Osteoblast (primary cell): Measurements from ENCODE around the gene AK2. TPM values are rescaled to one million over a fixed set of nuclear protein-coding genes. Genes with fewer than 3 reads are reported as not detected.

ENCODE experiments used
- DNase-seq: peaks from one replicate; pipeline ENCODE4 v3.0.0; 2011; ENCODE audit warnings: low spot score, mixed read lengths; ENCODE audit not compliant: insufficient read length; ENCODE audit errors: missing footprints
- H2AFZ ChIP-seq: 2 replicates; pipeline ENCODE4 v1.6.0; 2011; ENCODE audit warnings: mild to moderate bottlenecking, low read length
- H3K27ac ChIP-seq: 2 replicates; pipeline ENCODE4 v1.5.1; 2011; ENCODE audit warnings: mild to moderate bottlenecking, low read depth, low read length, moderate library complexity
- H3K27me3 ChIP-seq: 2 replicates; pipeline ENCODE4 v1.6.0; 2012; ENCODE audit warnings: mild to moderate bottlenecking, control low read depth, inconsistent platforms, low read length, moderate library complexity; ENCODE audit not compliant: insufficient read depth
- H3K36me3 ChIP-seq: 2 replicates; pipeline ENCODE4 v1.5.1; 2011; ENCODE audit warnings: mild to moderate bottlenecking, low read length, control low read depth, moderate library complexity; ENCODE audit not compliant: insufficient read depth
- H3K4me1 ChIP-seq: 2 replicates; pipeline ENCODE4 v1.5.1; 2011; ENCODE audit warnings: mild to moderate bottlenecking, low read length, control low read depth, moderate library complexity; ENCODE audit not compliant: insufficient read depth
- H3K4me2 ChIP-seq: 2 replicates; pipeline ENCODE4 v1.6.0; 2011; ENCODE audit warnings: mild to moderate bottlenecking, low read length; ENCODE audit not compliant: insufficient read depth
- H3K4me3 ChIP-seq: fragments of 200-600 bp; sonication (generic); 3 replicates; pipeline ENCODE4 v1.5.1; 2012; ENCODE audit warnings: mild to moderate bottlenecking, low read length, inconsistent platforms; ENCODE audit not compliant: insufficient read depth
- H3K79me2 ChIP-seq: 2 replicates; pipeline ENCODE4 v1.6.0; 2012; ENCODE audit warnings: mild to moderate bottlenecking, low read length, control low read depth, inconsistent platforms; ENCODE audit not compliant: insufficient read depth
- H3K9me3 ChIP-seq: 2 replicates; pipeline ENCODE4 v1.5.1; 2011; ENCODE audit warnings: low read depth, low read length, control low read depth
- H4K20me1 ChIP-seq: 2 replicates; pipeline ENCODE4 v1.6.0; 2012; ENCODE audit warnings: mild to moderate bottlenecking, low read length, control low read depth; ENCODE audit not compliant: insufficient read depth
- total RNA-seq: library from RNA; depleted of rRNA; stranded (reverse); fragments of >200 nt; gene quantifications from 2 replicates; pipeline ENCODE4 v1.2.3, GENCODE V29; 2012
- TF ChIP-seq, protein P1 (sequence below): IDR thresholded peaks from 2 replicates; pipeline ENCODE4 v1.5.1; 2011; ENCODE audit warnings: mild to moderate bottlenecking, low read depth, low read length, moderate library complexity; ENCODE audit errors: extremely low read depth

Gene AK2
- total RNA-seq, 1 donor = 139 TPM

DNA sequence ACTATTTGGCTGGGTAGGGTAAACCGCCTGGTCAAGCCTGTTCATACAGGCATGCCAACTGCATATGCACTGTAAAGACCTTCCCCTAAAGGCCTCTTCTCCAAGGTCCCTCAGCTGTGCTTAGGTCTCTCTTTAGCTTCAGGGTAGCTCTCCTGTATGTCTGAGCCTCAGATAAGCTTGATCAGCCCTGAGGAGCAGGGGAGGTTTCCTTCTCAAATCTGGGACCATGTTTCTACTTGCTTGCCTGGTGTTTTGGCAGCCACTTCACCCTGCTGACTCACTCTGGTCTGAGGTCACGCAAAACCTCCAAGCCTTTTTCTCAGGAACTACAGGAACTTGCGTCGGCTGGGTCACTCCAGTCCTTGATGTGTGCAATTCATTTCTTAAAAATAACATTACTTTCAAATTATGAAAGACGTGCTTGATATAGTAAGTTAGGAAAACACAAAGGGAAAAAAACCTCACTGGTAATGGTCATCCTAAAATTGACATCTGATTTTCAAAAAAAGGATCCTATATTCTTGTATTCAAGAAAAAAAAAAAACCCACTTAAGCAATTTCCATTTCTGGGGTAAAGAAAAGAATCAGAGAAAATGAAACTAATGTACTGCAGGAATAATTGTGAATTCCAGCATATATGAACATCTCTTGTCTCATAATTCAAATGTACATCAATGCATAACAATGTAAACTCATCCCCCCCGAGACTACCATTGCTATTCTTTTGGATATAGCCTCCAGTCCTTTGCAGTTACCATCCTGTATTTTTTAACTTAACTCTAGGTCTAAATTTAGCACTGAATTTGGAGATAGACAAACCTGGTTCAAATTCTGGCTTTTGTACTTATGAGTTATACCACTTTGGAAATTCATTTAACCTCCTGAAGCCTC, 47.3 kb downstream of the AK2 start:
- peak overlapping the region; percentile 27 for H3K4me3 ChIP-seq
- H3K36me3 ChIP-seq = no peaks in the 10 kb centered on the region
- H3K4me1 ChIP-seq = peaks cover 34% of the 10 kb centered on the region
- no peaks in the 10 kb centered on the region for H3K27me3 ChIP-seq
- peak overlapping the region; percentile 97 for H3K27ac ChIP-seq
- H2AFZ ChIP-seq = no peak overlapping the region
- H4K20me1 ChIP-seq = no peaks in the 10 kb centered on the region
- H3K4me2 ChIP-seq = peak overlapping the region; percentile 77
- no peaks in the 10 kb centered on the region for H3K9me3 ChIP-seq
- TF ChIP-seq, protein P1, sequence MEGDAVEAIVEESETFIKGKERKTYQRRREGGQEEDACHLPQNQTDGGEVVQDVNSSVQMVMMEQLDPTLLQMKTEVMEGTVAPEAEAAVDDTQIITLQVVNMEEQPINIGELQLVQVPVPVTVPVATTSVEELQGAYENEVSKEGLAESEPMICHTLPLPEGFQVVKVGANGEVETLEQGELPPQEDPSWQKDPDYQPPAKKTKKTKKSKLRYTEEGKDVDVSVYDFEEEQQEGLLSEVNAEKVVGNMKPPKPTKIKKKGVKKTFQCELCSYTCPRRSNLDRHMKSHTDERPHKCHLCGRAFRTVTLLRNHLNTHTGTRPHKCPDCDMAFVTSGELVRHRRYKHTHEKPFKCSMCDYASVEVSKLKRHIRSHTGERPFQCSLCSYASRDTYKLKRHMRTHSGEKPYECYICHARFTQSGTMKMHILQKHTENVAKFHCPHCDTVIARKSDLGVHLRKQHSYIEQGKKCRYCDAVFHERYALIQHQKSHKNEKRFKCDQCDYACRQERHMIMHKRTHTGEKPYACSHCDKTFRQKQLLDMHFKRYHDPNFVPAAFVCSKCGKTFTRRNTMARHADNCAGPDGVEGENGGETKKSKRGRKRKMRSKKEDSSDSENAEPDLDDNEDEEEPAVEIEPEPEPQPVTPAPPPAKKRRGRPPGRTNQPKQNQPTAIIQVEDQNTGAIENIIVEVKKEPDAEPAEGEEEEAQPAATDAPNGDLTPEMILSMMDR = no peak
- peak; percentile 91 for DNase-seq
- no peaks in the 10 kb centered on the region for H3K79me2 ChIP-seq

DNA sequence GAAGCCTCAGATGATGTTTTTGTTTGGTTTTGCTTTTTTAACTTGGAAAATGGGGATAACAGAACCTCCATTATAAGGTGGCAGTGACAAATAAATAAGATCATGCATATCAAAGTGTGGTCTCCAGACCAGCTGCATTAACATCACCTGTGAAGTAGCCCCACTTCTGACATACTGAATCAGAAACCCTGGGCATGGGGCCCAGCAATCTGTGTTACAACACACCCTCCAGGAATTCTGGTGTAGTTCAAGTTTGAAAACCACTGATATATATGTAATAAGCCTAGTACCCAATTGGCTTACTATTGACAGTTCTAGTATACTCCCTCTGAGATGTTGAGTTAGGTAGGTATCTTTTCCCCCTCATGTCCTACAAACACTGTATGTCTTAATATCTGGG, 48.0 kb downstream of the AK2 start:
- Histone ChIP-seq H3K4me3 (peak overlapping the region; percentile 27), H3K4me2 (peak overlapping the region; percentile 77), H3K27me3 (no peaks in the 10 kb centered on the region), H3K36me3 (no peaks in the 10 kb centered on the region), H3K79me2 (no peaks in the 10 kb centered on the region), H2AFZ (no peak overlapping the region), H3K9me3 (no peaks in the 10 kb centered on the region), H4K20me1 (no peaks in the 10 kb centered on the region), H3K4me1 (peaks cover 34% of the 10 kb centered on the region), H3K27ac (peak overlapping the region; percentile 97)
- DNase-seq = peak; percentile 66
- TF ChIP-seq, protein P1 = no peak

DNA sequence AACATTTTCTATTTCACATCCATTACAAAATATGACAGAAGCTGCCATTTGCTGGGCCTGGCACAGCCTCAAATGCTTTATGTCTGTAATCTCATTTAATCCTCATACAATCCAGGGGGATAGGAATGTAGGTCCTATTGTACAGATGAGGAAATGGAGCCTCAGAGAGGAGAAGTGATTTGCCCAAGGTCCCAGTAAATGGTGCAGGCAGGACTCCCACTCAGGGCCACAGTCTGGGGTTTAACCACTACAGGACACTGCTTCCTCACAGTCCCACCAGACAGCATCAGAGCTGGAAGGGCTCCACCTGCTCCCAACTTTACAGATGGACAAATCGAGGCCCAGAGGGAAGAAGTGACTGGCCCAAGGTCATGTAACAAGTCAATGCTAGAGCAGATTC, 51.5 kb downstream of the AK2 start:
- Histone ChIP-seq H2AFZ (no peak overlapping the region), H3K4me3 (no peak overlapping the region), H3K27ac (no peak overlapping the region), H3K36me3 (no peaks in the 10 kb centered on the region), H4K20me1 (no peaks in the 10 kb centered on the region), H3K4me2 (no peak overlapping the region), H3K9me3 (no peaks in the 10 kb centered on the region), H3K4me1 (peaks cover 30% of the 10 kb centered on the region), H3K27me3 (no peaks in the 10 kb centered on the region), H3K79me2 (no peaks in the 10 kb centered on the region)
- TF ChIP-seq, protein P1 = no peak
- DNase-seq = no peak

DNA sequence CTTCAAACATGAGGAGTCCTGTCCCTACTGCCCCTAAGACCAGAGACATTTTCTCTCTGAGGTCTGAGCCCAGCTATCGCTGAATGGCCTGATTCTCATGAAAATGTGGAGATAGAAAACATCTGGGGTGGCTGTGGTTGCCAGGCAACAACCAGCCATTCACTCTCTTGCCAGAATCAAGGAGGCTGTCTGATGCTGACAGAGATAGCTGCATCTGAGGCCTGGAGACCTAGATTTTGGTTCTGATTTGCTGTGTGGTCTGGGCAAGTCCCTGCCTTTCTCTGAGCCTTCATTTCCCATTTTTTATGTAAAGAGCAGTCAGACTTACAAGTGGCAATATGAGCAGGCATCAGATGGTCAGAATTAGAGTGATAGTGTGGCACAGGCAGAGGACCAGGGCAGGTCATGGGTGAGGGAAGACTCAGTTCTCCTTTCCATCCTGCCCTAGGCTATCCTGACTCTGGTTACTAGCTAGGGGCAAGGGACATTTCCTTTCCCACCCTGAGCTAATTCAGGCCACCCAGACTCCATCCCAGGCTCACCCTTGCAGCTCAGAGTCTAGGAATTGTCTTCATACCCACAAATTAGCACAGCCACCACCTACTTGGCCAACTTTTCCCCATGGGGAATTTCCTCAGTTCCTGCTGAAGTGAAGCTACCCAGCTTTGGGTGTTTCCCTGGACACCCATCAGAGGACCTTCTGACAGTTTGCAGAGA, 52.1 kb downstream of the AK2 start:
- Histone ChIP-seq H3K4me3 (no peak overlapping the region), H3K79me2 (no peaks in the 10 kb centered on the region), H3K9me3 (no peaks in the 10 kb centered on the region), H3K36me3 (no peaks in the 10 kb centered on the region), H4K20me1 (no peaks in the 10 kb centered on the region), H3K4me2 (no peak overlapping the region), H3K27ac (no peak overlapping the region), H3K27me3 (no peaks in the 10 kb centered on the region), H2AFZ (no peak overlapping the region), H3K4me1 (peaks cover 26% of the 10 kb centered on the region)
- TF ChIP-seq, protein P1 = no peak
- DNase-seq = no peak
